SKM-1 (cell line): ENCODE data around the gene PIM1.

Source experiments
- DNase-seq: peaks from one replicate; lab custom pipeline; 2025; ENCODE audit not compliant: unreplicated experiment; lab: John Stamatoyannopoulos, UW

The PIM1 gene

DNA sequence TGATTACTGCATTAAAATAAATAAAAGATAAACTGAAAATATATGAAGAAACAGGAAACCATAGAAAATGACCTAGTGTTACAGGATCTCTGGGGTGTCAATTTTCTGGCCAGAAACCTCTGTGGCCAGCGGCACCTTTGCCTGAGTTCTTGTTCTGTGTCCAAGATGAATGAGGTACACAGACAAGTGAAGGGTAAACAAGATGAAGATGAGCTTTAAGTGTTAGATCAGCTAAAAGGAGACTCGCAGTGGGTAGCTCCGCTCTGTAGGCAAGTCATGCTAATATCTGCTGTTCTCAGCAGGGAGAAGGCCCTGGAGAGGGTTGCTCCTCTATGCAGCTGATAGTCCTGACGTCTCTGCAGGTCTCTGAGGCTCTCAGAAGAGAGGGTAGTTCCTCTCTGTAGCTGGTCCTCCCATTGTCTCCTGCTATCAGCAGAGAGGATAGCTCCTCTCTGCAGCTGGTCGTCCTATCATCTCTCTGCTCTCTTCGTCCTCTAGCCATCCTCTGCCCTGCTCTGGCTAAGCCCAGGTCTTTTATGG lies 51.7 kb downstream of the PIM1 start:
- no peak for DNase-seq

DNA sequence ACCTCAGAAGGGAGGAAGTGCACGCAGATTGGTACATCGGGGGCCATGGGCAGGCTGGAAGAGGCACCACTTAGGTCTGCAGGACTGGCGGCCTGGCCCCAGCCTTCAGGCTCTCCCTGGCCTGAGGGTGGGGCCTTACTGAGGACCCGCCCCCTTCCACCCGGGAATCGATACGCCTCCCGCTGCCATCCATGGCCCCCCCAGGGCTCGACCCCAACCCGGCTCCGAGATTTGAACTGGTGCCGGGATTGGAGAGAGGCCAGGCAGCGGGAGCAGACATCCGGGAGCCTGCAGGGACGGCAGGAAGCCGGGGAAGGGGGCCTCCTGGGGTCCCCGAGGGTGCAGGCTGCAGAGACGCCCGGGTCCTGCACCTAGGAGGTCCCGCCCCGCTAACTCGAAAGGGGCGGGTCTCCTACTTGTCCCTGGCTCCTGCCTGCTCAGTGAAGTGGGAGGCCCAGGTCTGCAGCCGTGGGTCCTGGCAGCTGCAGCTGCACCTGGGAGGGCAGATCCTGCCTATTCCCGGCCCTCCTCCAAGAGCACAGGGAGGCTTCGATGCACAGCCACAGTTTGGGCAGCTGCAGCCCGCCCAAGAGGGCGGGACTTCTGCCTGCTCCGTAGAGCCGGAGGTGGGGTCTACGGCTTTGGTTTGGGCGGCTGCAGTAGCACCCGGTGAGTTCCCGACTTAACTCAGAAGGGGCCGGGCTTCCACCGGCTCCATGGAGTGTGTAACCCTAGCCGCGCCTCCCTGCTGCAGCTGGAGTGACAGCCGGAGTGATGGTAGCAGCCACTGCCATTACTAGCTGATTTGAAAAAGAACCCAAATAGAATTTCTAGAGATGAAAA lies 52.4 kb downstream of the PIM1 start:
- peak; percentile 68 for DNase-seq

DNA sequence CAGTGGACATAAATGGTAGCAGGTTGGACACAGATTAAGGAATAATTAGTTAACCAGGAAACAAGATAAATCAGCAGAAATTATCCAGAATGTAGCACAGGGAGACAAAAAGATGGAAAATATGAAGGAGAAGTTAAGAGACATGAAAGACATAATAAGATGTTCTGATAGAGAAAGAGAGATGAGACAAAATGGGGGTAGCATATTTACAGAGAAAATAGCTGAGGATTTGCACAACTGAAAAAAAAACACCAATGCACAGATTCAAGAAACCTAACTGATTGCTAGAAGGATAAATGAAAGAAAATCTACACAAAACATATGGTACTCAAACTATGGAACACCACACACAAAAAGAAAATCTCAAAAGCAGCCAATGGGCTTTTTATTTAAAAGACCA lies 53.0 kb downstream of the PIM1 start:
- no peak for DNase-seq
